HG02840 (cell line): Measurements from ENCODE around the gene EBF4.
A peak's percentile ranks its signal among the peaks of the same experiment; 100 is the strongest.

Source experiments
- ATAC-seq: cut with Tn5 transposase; IDR thresholded peaks from one replicate; pipeline ENCODE4 v1.9.1; 2021; ENCODE audit warnings: mild to moderate bottlenecking, moderate library complexity, moderate number of reproducible peaks; ENCODE audit not compliant: unreplicated experiment, low FRiP score

The EBF4 gene, protein sequence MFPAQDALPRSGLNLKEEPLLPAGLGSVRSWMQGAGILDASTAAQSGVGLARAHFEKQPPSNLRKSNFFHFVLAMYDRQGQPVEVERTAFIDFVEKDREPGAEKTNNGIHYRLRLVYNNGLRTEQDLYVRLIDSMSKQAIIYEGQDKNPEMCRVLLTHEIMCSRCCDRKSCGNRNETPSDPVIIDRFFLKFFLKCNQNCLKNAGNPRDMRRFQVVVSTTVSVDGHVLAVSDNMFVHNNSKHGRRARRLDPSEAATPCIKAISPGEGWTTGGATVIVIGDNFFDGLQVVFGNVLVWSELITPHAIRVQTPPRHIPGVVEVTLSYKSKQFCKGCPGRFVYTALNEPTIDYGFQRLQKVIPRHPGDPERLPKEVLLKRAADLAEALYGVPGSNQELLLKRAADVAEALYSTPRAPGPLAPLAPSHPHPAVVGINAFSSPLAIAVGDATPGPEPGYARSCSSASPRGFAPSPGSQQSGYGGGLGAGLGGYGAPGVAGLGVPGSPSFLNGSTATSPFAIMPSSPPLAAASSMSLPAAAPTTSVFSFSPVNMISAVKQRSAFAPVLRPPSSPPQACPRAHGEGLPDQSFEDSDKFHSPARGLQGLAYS

DNA sequence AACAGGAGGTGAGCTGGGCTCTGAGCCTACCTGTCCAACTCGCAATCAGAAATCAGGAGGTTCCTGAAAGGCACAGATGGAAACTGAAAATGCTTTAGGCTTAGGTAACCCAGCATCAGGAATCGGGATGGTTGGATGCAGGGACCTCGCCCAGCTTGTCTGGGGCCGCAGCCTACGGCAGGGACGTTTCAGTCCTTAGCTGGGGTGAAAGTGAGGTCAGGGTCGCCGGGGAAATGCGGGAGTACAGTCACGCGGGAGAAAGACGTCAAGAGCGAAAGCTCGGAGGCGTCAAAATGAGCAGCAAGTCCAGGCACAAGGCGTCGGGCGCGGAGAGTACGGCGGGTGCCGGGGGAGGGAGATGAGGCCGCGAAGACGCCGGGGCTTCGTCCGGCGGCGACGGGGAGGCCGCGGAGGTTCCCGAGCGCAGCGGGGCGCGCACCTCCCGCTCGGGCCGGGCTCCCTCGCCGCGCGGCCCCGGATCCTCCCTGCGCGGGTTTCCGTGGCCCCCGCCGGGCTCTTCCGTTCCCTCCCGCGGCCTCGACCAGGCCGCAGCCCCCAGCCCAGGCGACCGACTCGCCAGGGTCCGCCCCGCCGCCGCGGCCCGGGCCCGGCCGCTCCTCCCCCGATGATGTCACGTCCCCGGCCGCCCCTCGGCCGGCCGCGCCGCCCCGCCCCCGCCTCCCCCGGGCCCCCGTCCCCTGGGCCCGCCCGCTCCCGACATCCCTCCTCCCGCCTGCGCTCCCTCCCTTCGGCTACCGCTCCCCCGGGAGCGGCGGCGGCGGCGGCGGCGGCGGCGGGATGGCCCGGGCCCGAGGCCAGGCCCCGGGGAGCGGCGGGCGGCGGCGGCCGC is at the start of gene EBF4:
TSS of gene EBF4 (plus strand) at position 745 of the 850 bp plus-strand sequence. CDS start 866 bp downstream, outside the sequence.
- no peak for ATAC-seq

DNA sequence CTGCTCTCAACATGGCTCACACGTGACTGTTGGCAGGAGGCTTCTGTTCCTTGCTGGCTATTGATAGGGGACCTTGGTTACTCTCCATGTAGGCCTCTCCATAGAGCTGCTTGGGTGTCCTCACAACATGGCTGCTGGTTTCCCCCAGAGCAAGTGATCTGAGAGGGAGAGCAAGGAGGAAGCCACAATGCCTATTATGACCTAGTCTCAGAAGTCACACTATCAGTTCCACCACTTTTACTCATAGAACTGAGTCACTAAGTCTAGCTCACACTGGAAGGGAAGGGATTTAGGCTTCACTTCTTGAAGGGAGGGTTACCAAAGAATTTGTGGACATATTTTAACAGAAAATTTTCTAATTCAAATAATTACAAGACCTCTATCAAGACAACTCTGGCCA is 48.9 kb upstream of the EBF4 start:
- ATAC-seq: no peak

DNA sequence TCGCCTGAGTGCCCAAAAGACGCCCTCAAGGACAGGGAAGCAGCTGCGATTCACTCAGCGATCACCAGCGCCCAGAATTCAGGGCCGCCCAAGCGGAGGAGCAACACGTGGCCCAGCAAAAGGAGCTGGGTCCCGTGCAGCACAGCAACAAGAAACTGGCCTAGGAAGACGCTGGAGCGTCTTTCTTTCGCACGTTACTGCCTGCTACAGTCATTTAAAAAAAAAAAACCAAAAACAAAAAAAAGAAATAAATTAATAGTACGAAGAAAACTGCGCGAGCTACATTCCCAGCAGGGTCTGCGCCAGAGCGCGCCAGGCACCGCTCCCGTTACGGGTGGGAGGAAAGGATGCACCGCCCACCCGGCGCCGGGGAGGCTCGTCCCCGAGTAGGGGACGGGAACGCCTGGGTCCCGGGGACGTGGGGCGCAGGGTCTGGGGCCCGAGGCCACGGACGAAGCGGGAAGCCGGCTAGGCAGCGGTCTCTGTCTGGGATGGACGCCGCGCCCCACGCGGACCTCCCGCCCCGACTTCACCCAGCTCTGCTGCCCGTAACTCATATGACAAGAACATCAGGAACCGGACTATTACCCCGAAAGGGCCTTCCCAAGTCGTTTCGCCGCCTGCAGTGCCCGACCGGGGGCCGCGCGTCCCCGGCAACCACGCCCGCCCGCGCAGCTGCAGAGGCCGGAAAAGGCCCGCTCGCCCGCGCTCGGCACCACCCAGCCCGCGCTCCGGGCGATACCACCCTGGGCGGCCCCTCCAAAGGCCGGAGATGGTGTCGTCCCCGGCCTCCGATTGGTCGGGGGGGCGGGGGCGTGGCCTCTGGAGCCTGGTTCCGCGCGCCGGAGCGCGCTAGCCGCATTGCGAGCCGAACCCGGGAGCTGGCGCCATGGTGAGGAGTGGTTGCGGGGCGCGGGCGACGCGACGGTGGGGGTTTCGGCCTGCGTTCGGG is 40.5 kb upstream of the EBF4 start, which contains the start of gene NOP56:
TSS of gene NOP56 (plus strand) at position 861 of the 952 bp plus-strand sequence. CDS start at position 890, 29 bp downstream.
- peak; percentile 71 for ATAC-seq

DNA sequence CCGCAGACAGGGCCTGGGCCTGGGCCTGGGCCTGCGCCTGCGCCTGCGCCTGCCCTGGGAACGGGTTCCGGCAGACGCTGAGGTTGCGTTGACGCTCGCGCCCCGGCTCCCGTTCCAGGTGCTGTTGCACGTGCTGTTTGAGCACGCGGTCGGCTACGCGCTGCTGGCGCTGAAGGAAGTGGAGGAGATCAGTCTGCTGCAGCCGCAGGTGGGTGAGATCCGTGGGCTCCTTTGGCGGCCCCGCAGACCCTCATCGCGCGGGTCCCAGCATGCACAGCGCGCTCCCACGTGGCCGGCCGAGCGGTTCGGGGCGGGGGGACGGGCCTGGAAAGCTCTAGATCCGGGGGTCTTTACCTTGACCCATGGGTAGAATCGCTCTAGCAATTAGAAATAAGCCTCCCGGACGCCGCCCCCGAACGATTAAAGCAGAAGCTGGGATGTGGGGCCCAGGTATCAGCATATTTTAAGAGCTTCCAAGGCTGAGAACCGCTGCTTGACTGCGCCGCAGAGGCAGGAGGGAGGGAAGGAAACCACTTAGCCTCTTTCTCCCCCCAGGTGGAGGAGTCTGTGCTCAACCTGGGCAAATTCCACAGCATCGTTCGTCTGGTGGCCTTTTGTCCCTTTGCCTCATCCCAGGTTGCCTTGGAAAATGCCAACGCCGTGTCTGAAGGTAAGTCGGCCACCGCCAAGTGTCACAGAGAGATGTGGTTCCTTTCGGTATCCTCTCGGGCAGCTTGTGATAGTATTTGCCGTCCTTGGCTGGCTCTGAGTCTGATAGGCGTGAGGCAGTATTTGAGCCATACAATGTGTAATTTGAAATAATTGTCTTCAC is 39.6 kb upstream of the EBF4 start:
- peak; percentile 41 for ATAC-seq

DNA sequence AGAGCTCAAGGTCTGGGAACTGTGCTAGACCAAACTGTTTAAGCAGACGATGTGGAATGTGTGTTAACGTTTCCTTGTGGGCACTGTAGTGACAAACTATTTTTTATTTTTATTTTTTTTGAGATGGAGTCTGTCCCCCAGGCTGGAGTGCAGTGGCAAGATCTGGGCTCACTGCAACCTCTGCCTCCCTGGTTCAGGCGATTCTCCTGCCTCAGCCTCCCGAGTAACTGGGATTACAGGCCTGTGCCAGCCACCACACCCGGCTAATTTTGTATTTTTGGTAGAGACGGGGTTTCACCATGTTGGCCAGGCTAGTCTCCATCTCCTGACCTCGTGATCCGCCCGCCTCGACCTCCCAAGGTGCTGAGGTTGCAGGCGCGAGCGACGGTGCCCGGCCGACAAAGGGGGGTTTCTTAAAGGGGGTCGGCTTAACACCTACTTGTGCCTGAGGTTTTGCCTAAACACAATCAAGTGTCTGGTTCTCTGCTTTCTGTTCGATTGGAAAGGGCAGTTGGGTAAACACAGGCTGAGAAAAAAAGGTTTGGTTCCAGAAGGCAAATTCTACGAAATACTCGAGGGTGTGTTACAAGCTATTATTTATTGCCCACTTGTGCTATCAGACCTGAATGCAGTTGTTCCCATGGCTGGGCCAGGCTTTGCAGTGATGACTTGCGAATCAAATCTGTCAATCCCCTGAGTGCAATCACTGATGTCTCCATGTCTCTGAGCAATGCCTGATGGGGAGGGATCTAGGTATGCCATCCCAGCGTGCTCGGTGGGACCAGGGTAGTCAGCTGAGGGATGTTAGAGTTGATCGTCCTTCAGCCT is 38.8 kb upstream of the EBF4 start:
- no peak for ATAC-seq

DNA sequence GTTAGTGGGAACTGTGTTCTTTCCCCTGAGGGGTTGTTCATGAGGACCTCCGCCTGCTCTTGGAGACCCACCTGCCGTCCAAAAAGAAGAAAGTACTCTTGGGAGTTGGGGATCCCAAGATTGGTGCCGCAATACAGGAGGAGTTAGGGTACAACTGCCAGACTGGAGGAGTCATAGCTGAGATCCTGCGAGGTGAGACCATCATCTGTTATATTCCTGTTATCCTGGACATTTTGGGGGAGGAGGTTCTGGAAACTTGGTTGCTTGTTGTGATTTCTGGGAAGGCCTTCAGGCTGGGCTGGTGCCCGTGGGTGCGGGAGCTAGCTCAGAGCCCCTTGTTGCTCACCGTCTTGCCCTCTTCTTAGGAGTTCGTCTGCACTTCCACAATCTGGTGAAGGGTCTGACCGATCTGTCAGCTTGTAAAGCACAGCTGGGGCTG is 38.2 kb upstream of the EBF4 start:
- no peak for ATAC-seq

DNA sequence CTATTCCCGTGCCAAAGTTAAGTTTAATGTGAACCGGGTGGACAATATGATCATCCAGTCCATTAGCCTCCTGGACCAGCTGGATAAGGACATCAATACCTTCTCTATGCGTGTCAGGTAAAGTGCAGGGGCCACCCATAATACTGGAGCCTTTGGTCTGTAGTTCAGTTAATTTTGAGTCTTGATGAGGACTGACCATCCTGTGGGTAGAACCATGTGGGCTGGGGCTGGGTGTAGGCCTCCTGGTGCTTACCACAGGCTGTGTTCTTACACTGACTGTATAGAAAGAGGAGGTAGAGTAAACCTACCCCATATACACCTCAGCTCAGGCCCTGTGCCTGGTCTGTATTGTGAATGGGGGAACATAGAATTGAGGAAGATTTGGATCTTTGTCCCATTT is 37.7 kb upstream of the EBF4 start:
- no peak for ATAC-seq

DNA sequence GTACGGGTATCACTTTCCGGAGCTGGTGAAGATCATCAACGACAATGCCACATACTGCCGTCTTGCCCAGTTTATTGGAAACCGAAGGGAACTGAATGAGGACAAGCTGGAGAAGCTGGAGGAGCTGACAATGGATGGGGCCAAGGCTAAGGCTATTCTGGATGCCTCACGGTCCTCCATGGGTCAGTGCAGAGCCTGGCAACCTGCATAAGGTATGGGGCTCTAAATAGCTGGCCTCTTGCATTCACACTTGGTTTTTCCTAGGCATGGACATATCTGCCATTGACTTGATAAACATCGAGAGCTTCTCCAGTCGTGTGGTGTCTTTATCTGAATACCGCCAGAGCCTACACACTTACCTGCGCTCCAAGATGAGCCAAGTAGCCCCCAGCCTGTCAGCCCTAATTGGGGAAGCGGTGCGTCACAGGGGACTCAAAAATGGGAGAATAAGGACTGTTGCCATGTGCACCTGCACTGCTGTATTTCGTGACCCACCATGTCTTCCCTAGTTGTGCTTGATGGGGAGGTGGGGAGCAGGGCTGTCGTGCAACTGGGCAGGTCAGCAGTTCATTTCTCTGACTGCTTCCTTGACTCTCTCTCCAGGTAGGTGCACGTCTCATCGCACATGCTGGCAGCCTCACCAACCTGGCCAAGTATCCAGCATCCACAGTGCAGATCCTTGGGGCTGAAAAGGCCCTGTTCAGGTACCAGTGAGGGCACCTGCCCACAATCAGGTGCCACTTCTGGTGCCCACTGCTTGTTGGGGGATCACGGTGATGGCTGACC is 37.1 kb upstream of the EBF4 start:
- no peak for ATAC-seq

DNA sequence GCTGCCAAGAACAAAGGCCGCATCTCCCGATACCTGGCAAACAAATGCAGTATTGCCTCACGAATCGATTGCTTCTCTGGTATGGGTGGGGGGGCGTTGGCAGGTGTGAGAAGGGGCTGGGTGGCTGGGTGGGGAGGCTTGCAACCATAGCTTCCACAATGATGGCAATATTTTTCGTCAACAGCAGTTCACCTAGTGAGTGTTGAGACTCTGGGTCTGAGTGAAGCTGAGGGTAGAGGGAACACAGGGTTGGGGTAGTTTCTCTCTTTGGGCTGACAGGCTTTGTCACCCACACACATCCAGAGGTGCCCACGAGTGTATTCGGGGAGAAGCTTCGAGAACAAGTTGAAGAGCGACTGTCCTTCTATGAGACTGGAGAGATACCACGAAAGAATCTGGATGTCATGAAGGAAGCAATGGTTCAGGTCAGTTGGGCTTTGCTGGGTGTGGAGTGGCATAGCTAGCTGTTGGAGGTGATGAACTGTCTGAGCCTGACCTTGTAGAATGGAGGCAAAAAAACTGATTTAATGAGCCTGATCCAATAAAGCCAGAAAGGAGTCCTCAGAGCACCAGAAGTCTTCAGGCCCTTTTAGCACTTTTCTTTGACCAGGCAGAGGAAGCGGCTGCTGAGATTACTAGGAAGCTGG is 36.0 kb upstream of the EBF4 start:
- ATAC-seq: no peak

DNA sequence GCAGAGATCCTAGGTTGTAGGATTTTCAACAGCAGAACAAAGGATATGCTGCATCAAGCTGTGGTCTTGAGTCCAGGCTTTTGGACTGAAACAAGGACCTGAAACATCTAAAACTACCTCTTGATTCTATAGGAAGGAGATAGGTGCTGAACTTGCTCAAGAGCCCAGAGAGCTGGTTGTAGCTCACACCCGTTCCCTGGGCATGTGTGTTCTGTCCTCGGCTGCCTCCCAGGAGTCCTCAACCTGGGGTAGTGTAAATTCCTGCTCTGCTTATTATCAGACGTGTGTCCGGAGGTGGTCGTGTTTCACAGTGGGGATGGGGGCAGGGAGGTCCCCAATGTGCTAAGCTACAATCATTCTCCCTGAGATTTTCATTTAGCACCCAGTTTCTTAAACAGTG is 35.3 kb upstream of the EBF4 start:
- ATAC-seq: no peak

DNA sequence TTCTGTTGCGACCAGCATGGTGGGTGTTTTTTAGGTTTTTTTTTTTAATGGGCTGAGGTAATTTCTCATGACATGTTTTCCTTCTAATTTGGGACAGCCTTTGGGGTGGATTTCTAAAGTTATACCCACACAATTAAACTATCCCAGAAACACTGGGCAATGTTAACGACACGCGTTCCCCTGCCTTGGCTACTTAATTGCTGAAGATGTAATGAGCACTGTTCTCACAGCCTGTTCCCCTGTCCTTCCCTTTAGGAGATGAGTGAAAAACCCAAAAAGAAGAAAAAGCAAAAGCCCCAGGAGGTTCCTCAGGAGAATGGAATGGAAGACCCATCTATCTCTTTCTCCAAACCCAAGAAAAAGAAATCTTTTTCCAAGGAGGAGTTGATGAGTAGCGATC is 34.9 kb upstream of the EBF4 start:
- no peak for ATAC-seq

DNA sequence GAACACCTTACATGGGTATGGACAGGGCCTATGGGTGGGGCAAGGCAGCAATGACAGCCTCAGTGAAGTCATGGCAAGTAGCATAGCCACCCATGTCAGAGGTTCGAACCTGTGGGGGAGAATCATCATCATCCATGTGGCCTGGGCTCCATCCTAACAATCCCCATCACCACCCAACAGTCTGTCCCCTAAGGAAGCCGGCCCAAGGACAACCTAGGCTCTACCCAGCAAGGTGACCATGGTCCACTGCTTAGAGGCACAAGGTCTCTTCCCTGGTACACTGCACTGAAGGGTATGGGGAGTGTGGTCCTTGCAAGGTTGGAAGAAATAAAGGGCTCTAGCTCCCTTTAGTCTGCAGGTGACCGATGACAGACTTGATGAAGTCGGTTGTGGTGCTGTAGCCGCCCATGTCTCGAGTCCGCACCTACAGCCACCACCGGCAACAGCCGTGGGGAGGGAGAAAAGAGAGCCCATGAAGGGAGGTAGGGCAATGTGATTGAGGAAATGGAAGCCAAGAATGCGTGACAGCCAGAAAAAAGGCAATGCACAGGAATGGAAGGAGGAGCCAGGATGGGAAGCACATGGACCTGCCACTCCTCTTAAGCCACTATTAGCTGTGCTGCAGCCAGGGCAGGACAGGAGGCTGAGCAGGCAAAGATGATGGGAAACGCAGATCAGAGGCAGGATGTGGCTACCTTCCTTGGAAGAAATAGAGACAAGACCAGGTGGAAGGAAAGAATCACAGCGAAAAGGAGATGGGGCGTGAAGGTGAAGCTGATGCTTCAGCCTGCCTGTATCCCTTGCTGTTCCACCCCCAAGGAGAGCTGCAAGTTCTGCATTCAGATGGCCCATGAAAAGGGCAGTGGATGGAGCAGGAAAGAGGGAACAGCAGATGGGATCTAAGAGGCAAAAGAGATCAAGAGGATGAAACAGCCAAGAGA is 33.9 kb upstream of the EBF4 start:
- no peak for ATAC-seq

DNA sequence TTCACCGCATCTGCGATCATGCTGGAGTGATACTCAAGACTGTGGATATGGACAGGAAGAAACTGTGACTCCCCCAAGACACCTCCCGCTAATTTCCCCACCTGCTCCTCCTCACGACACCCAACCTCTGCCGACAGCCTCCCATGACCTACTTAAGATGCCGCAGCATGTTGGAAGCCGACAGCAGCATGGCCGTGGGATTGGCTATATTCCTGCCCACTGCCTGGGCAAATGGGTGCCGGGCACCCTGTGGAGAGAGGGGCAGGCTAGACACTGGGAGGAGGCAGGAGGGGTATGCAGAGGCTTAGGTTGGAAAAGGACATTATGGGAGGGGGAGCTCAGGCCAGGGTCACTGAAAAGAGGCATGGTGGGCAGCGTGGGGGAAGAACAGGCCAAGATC is 33.0 kb upstream of the EBF4 start:
- ATAC-seq: no peak

DNA sequence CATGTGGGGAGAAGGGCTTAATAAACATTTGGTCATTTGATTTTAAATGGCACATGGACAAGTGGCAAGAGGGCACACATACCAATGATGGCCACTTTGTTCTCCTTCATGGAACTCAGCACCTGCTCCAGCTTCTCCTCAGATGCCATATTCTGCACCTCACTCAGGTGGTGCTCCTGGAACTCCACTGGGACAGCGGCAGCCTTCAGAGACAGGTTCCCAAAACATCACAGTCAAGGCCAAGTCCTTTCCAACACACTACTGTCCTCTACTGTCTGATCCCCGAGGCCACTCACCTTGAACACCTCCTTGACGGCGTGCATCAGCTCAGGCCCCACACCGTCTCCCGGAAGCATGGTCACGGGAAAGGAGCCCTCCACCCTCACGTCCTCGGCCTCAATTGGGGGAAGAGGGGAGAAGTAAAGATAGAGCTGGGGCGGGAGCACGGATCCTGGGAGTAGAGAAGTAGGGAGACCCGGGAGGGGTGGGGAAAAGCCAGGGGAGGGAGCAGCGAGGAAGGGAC is 29.2 kb upstream of the EBF4 start:
- ATAC-seq: no peak

DNA sequence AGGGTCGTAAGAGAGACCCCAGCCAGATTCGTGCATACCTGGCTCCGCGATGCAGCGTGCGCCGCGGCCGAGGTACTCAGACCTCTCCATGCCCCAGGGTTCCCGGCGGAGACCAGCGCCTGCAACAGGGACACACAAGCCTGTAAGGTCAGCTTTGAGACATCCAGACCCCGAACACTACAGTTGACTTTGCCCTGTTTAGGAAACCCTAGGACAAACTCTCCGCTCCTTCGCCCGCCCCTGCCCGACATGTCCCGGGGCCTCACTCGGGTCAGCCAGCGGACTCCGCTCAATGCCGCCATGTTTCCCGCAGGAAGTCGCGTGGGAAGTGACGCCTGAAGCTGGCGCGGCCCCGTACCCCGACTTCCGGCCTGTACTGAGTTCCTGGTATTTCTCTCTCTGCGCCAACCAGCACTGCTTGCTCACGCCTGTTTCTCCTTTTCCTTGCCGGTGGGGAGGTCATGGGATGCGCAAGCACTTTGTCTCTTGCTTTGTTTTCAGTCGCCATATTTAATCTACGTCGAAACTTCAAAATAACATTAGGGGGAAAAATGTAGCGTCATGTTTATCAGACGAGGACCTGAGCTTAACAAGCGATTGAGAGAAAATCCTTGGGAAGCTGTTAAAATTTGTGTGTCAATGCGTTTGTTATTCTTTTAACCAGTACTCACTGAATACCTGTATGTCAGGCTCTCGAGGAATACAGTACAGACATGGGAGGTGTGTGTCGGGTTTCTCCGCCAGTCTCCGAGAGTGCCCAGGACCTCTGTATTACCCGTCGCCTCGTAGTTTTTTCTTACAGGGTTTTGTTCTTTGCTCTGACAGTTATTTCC is 28.5 kb upstream of the EBF4 start, which contains the start of gene IDH3B:
TSS of gene IDH3B (minus strand) at position 330 of the 833 bp plus-strand sequence. CDS start at position 302, 28 bp downstream.
- ATAC-seq: peak; percentile 86
